CD4-positive, alpha-beta T cell treated with Interleukin-4 for 1 hour (primary cell): ENCODE results near the gene RIMBP2.
A peak's percentile ranks its signal among the peaks of the same experiment; 100 is the strongest.
"Not testable (repeated sequence)": the region's sequence is repeated elsewhere in the genome, so short reads cannot be mapped to it uniquely, and the experiment has no call there.

Experiments used
- DNase-seq, 2 donors: peaks; one replicate each; pipeline ENCODE4 v3.0.0-alpha.2; 2020 to 2022

Gene RIMBP2, protein sequence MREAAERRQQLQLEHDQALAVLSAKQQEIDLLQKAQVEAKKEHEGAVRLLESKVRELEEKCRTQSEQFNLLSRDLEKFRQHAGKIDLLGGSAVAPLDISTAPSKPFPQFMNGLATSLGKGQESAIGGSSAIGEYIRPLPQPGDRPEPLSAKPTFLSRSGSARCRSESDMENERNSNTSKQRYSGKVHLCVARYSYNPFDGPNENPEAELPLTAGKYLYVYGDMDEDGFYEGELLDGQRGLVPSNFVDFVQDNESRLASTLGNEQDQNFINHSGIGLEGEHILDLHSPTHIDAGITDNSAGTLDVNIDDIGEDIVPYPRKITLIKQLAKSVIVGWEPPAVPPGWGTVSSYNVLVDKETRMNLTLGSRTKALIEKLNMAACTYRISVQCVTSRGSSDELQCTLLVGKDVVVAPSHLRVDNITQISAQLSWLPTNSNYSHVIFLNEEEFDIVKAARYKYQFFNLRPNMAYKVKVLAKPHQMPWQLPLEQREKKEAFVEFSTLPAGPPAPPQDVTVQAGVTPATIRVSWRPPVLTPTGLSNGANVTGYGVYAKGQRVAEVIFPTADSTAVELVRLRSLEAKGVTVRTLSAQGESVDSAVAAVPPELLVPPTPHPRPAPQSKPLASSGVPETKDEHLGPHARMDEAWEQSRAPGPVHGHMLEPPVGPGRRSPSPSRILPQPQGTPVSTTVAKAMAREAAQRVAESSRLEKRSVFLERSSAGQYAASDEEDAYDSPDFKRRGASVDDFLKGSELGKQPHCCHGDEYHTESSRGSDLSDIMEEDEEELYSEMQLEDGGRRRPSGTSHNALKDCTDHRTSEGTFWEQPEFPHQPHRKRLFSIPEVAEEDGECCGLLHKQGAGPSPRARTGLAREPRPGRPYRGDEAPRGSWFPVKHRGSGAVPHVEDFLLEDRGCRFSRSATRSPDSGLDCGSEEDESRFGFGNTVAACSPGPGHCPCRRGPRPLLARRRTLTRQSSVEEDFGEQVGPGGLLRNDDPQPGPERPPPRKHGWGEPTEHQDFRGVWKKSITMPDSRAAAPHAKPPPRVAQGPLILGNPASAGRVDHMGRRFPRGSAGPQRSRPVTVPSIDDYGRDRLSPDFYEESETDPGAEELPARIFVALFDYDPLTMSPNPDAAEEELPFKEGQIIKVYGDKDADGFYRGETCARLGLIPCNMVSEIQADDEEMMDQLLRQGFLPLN (N-terminal part only)

GRCh38 chr12:130715998-130716968 is at the start of gene RIMBP2:
RIMBP2 (minus strand) TSS chr12:130716299; CDS start chr12:130479013, 237,286 bp downstream.
- DNase-seq = no peak

- DNase-seq = no peak
Observed at GRCh38 chr12:130765186-130765659, 49.1 kb upstream of the RIMBP2 start.

- no peak for DNase-seq
Observed at GRCh38 chr12:130764475-130765185, 48.5 kb upstream of the RIMBP2 start.

GRCh38 chr12:130764073-130764472 is 48.0 kb upstream of the RIMBP2 start:
- DNase-seq = no peak

DNA sequence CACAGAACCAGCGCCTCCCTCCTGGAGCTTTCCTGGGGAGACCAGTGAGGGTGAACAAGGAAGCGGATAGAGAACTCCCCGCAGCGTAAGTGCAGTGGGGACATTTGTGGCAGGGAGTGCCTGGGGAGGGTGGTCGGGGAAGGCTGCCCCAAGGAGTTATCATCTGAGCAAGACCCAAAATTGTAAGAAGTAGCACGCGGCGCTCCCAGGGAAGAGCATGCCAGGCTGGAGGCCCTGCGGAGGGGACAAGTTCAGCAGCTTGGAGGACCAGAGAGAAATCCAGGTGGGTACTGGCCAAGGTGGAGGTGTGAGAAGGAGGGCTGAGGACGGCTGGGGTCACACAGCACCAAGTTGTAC is 46.2 kb upstream of the RIMBP2 start:
- no peak for DNase-seq

GRCh38 chr12:130761537-130762318 is 45.6 kb upstream of the RIMBP2 start:
- peak; percentile 47 to 63 for DNase-seq

- DNase-seq = no peak
Observed at GRCh38 chr12:130754234-130754901, 38.3 kb upstream of the RIMBP2 start.

GRCh38 chr12:130752692-130753230 is 36.7 kb upstream of the RIMBP2 start:
- no peak for DNase-seq

DNA sequence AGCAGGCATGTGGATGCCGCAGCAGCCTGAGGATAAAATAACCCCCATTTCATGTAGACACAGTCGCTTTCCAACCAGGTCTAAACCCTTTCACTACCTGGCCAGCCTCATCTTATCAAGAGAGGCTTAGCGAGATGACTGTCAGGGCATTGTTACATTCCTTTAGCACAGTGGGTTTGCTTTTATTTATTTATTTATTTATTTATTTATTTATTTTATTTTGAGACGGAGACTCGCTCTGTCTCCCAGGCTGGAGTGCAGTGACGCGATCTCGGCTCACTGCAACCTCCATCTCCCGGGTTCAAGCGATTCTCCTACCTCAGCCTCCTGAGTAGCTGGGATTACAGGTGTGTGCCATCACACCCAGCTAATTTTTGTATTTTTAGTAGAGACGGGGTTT is 35.9 kb upstream of the RIMBP2 start:
- DNase-seq = not testable (repeated sequence)

DNA sequence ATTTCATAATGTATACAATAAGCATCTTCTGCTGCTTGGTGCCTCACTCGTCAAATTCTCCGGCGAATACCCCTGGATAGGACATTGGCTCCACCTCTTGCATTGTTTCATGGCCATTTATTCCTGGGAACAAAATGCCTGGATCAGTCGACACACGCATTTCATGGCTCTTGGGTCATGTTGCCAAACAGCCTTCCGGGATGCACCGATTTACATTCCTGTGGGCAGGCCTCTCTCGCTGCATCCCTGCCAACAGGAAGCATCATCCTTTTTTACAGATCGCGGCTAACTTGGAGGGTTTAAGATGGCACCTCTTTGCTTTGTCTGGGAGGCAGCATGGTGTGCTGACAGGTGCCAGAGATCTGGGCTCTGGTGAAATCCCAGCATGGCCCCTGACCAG is 32.7 kb upstream of the RIMBP2 start:
- no peak for DNase-seq

DNA sequence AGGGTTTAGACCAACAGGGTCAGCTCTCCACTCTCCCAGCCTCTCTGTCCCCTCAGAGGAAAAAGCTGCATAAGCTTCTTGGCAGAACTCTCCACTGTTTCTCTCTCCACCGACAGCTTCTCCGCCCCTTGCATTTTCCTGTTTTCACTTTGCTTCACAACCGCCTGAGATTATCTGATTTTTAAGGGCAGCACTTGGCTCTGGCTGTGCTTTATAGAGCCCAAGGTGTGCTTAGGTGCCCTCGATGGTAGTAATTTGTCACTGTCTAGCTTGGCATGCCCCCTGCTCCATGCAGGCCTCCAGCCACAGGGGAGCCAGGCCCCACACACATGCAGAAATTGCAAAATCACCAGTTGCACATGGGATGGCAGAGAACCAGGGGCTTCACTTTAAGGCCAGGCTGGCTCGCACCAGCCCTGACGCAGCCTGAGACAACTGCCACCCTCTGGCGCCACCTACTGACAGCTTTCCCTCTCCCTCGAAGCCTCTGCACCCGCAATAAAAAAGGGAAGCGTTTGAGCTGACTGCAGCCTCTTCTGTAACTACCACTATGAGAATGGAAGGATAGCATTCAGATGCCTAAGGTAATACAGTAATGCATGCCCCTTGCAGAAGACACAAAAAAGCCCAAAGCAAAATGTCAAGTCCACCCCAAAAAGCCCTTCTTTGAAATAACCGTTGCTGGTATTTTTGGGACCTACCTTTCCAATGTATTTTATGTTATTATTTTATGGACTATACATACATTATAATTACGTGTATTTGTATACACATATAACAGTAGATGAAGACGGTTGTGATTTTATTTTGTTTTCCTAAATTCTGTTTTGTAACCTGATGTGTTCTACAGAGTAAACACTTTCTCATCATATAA is 32.0 kb upstream of the RIMBP2 start:
- peak; percentile 44 to 58 for DNase-seq

DNA sequence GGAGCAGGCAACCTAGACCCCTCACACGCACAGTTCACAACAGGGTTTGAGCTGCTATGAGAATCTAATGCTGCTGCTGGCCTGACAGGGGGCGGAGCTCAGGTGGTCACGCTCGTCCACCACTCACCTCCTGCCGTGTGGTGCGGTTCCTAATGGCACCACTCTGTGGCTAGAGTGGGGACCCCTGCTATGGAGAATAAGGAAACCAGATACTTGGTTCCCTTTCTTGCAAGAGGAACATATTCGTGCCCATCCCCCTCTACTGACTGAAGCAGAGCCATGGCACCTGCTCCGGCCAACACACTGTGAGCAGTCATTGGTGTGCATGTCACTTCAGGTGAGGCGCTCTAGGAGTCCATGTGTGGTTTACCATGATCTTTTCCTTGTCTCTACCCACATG is 30.4 kb upstream of the RIMBP2 start:
- DNase-seq = no peak

DNA sequence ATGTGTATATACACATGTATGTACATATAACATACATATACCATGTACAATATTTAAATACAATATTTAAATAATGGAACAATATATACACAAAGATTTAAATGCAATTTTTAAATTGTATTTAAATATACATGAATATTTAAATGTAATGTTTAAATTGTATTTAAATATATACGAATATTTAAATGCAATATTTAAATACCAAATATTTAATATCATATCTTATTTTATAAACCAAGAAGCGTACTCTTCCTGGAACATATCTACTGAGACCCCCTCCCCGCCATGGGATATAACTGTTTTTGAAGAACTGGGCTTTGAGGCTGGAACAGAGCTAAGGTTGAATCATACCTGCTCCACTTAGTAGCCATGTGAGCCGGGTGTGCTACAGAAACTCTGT is 29.8 kb upstream of the RIMBP2 start:
- DNase-seq = no peak

DNA sequence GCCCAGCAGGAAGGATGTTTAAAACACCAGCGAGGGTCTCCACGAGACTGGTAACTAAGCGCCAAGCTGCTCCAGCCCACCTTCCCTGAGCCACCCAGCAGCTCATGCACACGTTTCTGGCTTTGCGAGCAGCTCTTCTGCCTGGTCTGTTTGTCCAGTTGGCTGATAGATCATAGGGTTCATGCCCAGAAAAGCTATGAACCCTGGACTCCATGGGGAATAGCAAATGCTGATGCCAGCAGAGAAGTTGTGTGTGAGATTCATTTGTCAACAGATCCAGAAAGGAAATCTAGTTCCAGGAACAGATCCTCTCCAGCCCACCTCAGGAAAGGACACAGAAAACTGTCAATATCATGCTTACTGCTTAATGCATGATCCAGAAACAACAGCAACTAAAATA is 28.2 kb upstream of the RIMBP2 start:
- DNase-seq = no peak

- no peak for DNase-seq
Observed at GRCh38 chr12:130743606-130744005, 27.5 kb upstream of the RIMBP2 start.

DNA sequence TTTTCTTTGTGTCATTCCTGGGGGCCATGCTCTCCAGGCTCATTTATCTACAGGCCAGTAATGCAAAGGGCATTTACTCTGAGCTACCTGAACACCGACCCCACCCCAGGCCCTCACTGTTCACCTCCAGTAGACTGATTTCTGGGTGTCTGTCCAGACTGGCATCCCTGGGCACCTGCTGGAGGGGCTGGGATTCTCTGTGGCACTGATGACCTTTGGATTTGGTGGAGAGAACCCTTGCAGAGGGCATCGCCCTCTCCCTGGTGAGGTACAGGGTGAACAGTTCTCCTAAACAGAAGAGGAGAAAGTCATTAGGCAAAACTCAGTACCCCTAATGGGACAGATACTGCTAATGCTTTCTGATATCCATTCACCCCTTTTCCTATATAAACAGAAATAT is 27.1 kb upstream of the RIMBP2 start:
- no peak for DNase-seq

GRCh38 chr12:130742716-130743115 is 26.6 kb upstream of the RIMBP2 start:
- no peak for DNase-seq

DNA sequence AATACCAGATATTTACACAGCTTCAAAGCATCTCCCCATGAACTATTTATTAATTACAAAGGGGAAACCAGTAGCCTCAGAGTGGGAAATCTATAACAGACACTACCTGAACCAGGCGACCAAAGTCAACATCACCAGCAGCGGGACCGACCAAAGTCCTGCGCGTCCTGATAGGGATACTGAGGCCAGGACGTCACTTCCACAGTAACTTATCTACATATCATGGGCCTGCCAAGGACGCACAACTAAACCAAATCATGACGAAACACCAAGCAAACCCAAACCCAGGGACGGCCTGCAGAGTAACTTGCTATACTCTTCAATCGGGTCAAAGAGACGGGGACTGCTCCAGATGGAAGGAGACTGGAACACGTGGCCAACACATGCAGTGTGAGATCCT is 26.0 kb upstream of the RIMBP2 start:
- DNase-seq = no peak

GRCh38 chr12:130739571-130739970 is 23.5 kb upstream of the RIMBP2 start:
- DNase-seq = no peak
